Measurements from ENCODE around the gene TRPV4.

TRPV4 gene

GRCh38 chr12:109827566-109828550 lies 5.3 kb downstream of the TRPV4 start:
- no peak for DNase-seq

- no peak for DNase-seq
Measured at GRCh38 chr12:109827080-109827479, 6.1 kb downstream of the TRPV4 start.

- no peak for DNase-seq
Measured at GRCh38 chr12:109824731-109825130, 8.5 kb downstream of the TRPV4 start.

- DNase-seq, result no peak
Measured at GRCh38 chr12:109822951-109823411, 10.2 kb downstream of the TRPV4 start.

- DNase-seq, result no peak
Measured at GRCh38 chr12:109822416-109822815, 10.8 kb downstream of the TRPV4 start.

GRCh38 chr12:109821968-109822367 lies 11.2 kb downstream of the TRPV4 start:
- no peak for DNase-seq

- no peak for DNase-seq
Measured at GRCh38 chr12:109820816-109821381, 12.3 kb downstream of the TRPV4 start.

- no peak for DNase-seq
Measured at GRCh38 chr12:109818905-109819500, 14.2 kb downstream of the TRPV4 start.

GRCh38 chr12:109818253-109818652 lies 14.9 kb downstream of the TRPV4 start:
- no peak for DNase-seq

- no peak for DNase-seq
Measured at GRCh38 chr12:109817627-109818231, 15.5 kb downstream of the TRPV4 start.

GRCh38 chr12:109816870-109817269 lies 16.3 kb downstream of the TRPV4 start:
- DNase-seq, result no peak

- no peak for DNase-seq
Measured at GRCh38 chr12:109815757-109816617, 17.2 kb downstream of the TRPV4 start.

- DNase-seq, result no peak
Measured at GRCh38 chr12:109815225-109815624, 18.0 kb downstream of the TRPV4 start.

- no peak for DNase-seq
Measured at GRCh38 chr12:109814600-109815150, 18.5 kb downstream of the TRPV4 start.

- DNase-seq, result no peak
Measured at GRCh38 chr12:109813810-109814416, 19.3 kb downstream of the TRPV4 start.

- DNase-seq, result no peak
Measured at GRCh38 chr12:109811624-109811995, 21.6 kb downstream of the TRPV4 start.

- DNase-seq, result no peak
Measured at GRCh38 chr12:109810954-109811623, 22.1 kb downstream of the TRPV4 start.

GRCh38 chr12:109808876-109809646 lies 24.1 kb downstream of the TRPV4 start:
- no peak for DNase-seq

- no peak for DNase-seq
Measured at GRCh38 chr12:109807954-109808643, 25.1 kb downstream of the TRPV4 start.

All from activated CD4-positive, alpha-beta T cell treated with anti-CD3 and anti-CD28 coated beads for 1 hour (primary cell).